OCI-LY1 (cell line): ENCODE measurements around the gene IRF8.
"Not testable (repeated sequence)": the region's sequence is repeated elsewhere in the genome, so short reads cannot be mapped to it uniquely, and the experiment has no call there.

ENCODE experiments used
- EZH2 ChIP-seq: fragments of 200-600 bp; sonication (generic), shearing (Covaris generic); IDR thresholded peaks from 2 replicates; pipeline ENCODE4 v1.8.0; 2017; ENCODE audit warnings: borderline replicate concordance, mixed run types, mild to moderate bottlenecking, antibody characterized with exemption, low read length, moderate library complexity, mixed read lengths
- TF ChIP-seq, protein P1 (sequence below): fragments of 200-600 bp; sonication (generic), shearing (Covaris generic); IDR thresholded peaks from 2 replicates; pipeline ENCODE4 v1.5.1; 2017; ENCODE audit warnings: mild to moderate bottlenecking, antibody characterized with exemption, low read length, moderate library complexity, mixed read lengths

DNA sequence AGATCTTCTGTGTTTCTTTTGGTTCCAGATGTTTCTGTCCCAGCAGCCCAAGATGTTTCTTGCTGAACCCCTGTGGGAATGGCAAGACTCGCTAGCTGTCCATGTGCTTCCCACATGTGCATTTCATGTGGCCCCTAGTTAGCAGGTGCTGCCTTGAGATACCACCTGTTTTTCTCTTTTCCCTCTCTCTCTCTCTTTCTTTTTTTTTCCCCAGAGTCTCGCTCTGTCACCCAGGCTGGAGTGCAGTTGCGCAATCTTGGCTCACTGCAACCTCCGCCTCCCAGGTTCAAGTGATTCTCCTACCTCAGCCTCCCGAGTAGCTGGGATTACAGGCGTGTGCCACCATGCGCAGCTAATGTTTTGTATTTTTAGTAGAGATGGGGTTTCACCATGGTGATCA lies 40.4 kb upstream of the IRF8 start:
- TF ChIP-seq, protein P1, sequence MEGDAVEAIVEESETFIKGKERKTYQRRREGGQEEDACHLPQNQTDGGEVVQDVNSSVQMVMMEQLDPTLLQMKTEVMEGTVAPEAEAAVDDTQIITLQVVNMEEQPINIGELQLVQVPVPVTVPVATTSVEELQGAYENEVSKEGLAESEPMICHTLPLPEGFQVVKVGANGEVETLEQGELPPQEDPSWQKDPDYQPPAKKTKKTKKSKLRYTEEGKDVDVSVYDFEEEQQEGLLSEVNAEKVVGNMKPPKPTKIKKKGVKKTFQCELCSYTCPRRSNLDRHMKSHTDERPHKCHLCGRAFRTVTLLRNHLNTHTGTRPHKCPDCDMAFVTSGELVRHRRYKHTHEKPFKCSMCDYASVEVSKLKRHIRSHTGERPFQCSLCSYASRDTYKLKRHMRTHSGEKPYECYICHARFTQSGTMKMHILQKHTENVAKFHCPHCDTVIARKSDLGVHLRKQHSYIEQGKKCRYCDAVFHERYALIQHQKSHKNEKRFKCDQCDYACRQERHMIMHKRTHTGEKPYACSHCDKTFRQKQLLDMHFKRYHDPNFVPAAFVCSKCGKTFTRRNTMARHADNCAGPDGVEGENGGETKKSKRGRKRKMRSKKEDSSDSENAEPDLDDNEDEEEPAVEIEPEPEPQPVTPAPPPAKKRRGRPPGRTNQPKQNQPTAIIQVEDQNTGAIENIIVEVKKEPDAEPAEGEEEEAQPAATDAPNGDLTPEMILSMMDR: not testable (repeated sequence)
- not testable (repeated sequence) for TF ChIP-seq EZH2
